CD14-positive monocyte (primary cell): ENCODE data around the gene SMYD3. TPM values are rescaled to one million over a fixed set of nuclear protein-coding genes. Genes with fewer than 3 reads are reported as not detected.

Source experiments
- DNase-seq, 3 donors: peaks; one replicate each; pipeline ENCODE4 v3.0.0-alpha.2; 2011 to 2022
- H2AFZ ChIP-seq: 2 replicates; pipeline ENCODE4 v1.6.0; 2012; ENCODE audit warnings: mild to moderate bottlenecking, low read depth, low read length, inconsistent platforms; ENCODE audit not compliant: insufficient read depth, poor library complexity, severe bottlenecking
- H3K27ac ChIP-seq, 2 donors: 1 replicate in 1 of 2; 2 replicates in 1 of 2; pipeline ENCODE4 v1.5.1; 2012 to 2013; ENCODE audit warnings: low read length in 2 of 2, control low read depth in 1 of 2, inconsistent platforms in 1 of 2, low read depth in 1 of 2, mild to moderate bottlenecking in 1 of 2
- H3K27me3 ChIP-seq, 2 donors: one replicate each; pipeline versions ENCODE4 v1.6.0 to v1.6.1; 2011 to 2013; ENCODE audit warnings: low read length in 2 of 2; ENCODE audit not compliant: control insufficient read depth in 2 of 2, insufficient read depth in 2 of 2
- H3K36me3 ChIP-seq, 2 donors: replicated peaks in 1 of 2; 1 replicate in 1 of 2; 2 replicates in 1 of 2; pipeline versions ENCODE4 v1.5.1 to v1.6.1; 2012 to 2013; ENCODE audit warnings: low read length in 2 of 2, control low read depth in 1 of 2, inconsistent platforms in 1 of 2, mild to moderate bottlenecking in 1 of 2; ENCODE audit not compliant: insufficient read depth in 2 of 2, control insufficient read depth in 1 of 2
- H3K4me1 ChIP-seq, 2 donors: 1 replicate in 1 of 2; 2 replicates in 1 of 2; pipeline versions ENCODE4 v1.5.1 to v1.6.1; 2012 to 2013; ENCODE audit warnings: low read length in 2 of 2, control low read depth in 1 of 2, inconsistent platforms in 1 of 2, mild to moderate bottlenecking in 1 of 2, moderate library complexity in 1 of 2; ENCODE audit not compliant: insufficient read depth in 2 of 2, control insufficient read depth in 1 of 2
- H3K4me2 ChIP-seq: replicated peaks from 2 replicates; pipeline ENCODE3; 2012; ENCODE audit warnings: low read length, moderate library complexity, mild to moderate bottlenecking; ENCODE audit not compliant: poor library complexity, severe bottlenecking; ENCODE audit errors: extremely low read depth
- H3K4me3 ChIP-seq, 3 experiments: fragments of 200-600 bp in 1 of 3; sonication (generic) in 1 of 3; replicated peaks in 1 of 3; 1 replicate in 2 of 3; 2 replicates in 1 of 3; pipeline ENCODE4 v1.5.1; 2011 to 2013; ENCODE audit warnings: low read length in 3 of 3, mild to moderate bottlenecking in 3 of 3, control low read depth in 2 of 3, low read depth in 2 of 3, inconsistent platforms in 1 of 3, moderate library complexity in 1 of 3
- H3K79me2 ChIP-seq: 2 replicates; pipeline ENCODE4 v1.6.0; 2012; ENCODE audit warnings: mild to moderate bottlenecking, control low read depth, inconsistent platforms, low read length, moderate library complexity; ENCODE audit not compliant: insufficient read depth
- H3K9ac ChIP-seq: 2 replicates; pipeline ENCODE4 v1.6.0; 2017; ENCODE audit warnings: low read length, mild to moderate bottlenecking; ENCODE audit not compliant: insufficient read depth, poor library complexity, severe bottlenecking
- H3K9me3 ChIP-seq, 2 donors: replicated peaks in 1 of 2; 1 replicate in 1 of 2; 2 replicates in 1 of 2; pipeline versions ENCODE4 v1.5.1 to v1.6.1; 2012 to 2013; ENCODE audit warnings: low read length in 2 of 2, control low read depth in 1 of 2; ENCODE audit not compliant: control insufficient read depth in 1 of 2, insufficient read depth in 1 of 2
- H4K20me1 ChIP-seq: 2 replicates; pipeline ENCODE4 v1.6.0; 2012; ENCODE audit warnings: mild to moderate bottlenecking, low read length, control low read depth, moderate library complexity; ENCODE audit not compliant: insufficient read depth
- H3K27ac Mint-ChIP-seq, 7 donors: one replicate each; pipeline ENCODE4 v1.8.0; 2020; ENCODE audit warnings: mild to moderate bottlenecking in 7 of 7, mixed read lengths in 7 of 7, moderate library complexity in 6 of 7, inconsistent platforms in 2 of 7
- H3K27me3 Mint-ChIP-seq, 3 donors: one replicate each; pipeline ENCODE4 v1.8.0; 2021 to 2022; ENCODE audit warnings: low read depth in 3 of 3, mild to moderate bottlenecking in 3 of 3, mixed read lengths in 3 of 3, moderate library complexity in 3 of 3, inconsistent platforms in 1 of 3
- H3K36me3 Mint-ChIP-seq, 2 donors: one replicate each; pipeline ENCODE4 v1.8.0; 2020; ENCODE audit warnings: mixed read lengths in 2 of 2, inconsistent platforms in 1 of 2, mild to moderate bottlenecking in 1 of 2
- H3K4me1 Mint-ChIP-seq: one replicate; pipeline ENCODE4 v1.8.0; 2020; ENCODE audit warnings: mild to moderate bottlenecking, mixed read lengths
- H3K4me3 Mint-ChIP-seq, 2 donors: one replicate each; pipeline ENCODE4 v1.8.0; 2020; ENCODE audit warnings: mild to moderate bottlenecking in 2 of 2, mixed read lengths in 2 of 2, moderate library complexity in 1 of 2
- H3K9me3 Mint-ChIP-seq, 7 donors: one replicate each; pipeline ENCODE4 v1.8.0; 2020 to 2022; ENCODE audit warnings: mixed read lengths in 7 of 7, mild to moderate bottlenecking in 6 of 7, moderate library complexity in 6 of 7, inconsistent platforms in 2 of 7
- WGBS: methylation state at CpG from one replicate; pipeline ENCODE4 v1.1.5; 2013; ENCODE audit warnings: missing lambda C conversion rate; ENCODE audit not compliant: insufficient coverage; 5-methylcytosine and 5-hydroxymethylcytosine counted together
- intact Hi-C, 2 donors: fragments of 100-400 bp; cut with micrococcal nuclease; formaldehyde crosslinking; loops; one replicate each; pipeline versions ENCODE4 v1.15.0 to v1.15.1; 2023
- polyA plus RNA-seq, 3 donors: library from polyadenylated mRNA; depleted of rRNA in 1 of 3; unstranded in 2 of 3; stranded (reverse) in 1 of 3; fragments of 300-500 nt in 2 of 3; fragments of >200 nt in 1 of 3; fragmentation: Illumina TruSeq in 2 of 3; gene quantifications; 1 replicate in 2 of 3; 2 replicates in 1 of 3; pipeline ENCODE4 v1.2.3, GENCODE V29; 2012 to 2021
- TF ChIP-seq, protein P1 (sequence below): fragments of 200-600 bp; IDR thresholded peaks from one replicate; pipeline ENCODE4 v1.8.0; 2022; ENCODE audit warnings: antibody characterized with exemption, mild to moderate bottlenecking

Gene SMYD3
- polyA plus RNA-seq, 3 donors, result 2.7 to 8.4 (median 4.0) TPM

DNA sequence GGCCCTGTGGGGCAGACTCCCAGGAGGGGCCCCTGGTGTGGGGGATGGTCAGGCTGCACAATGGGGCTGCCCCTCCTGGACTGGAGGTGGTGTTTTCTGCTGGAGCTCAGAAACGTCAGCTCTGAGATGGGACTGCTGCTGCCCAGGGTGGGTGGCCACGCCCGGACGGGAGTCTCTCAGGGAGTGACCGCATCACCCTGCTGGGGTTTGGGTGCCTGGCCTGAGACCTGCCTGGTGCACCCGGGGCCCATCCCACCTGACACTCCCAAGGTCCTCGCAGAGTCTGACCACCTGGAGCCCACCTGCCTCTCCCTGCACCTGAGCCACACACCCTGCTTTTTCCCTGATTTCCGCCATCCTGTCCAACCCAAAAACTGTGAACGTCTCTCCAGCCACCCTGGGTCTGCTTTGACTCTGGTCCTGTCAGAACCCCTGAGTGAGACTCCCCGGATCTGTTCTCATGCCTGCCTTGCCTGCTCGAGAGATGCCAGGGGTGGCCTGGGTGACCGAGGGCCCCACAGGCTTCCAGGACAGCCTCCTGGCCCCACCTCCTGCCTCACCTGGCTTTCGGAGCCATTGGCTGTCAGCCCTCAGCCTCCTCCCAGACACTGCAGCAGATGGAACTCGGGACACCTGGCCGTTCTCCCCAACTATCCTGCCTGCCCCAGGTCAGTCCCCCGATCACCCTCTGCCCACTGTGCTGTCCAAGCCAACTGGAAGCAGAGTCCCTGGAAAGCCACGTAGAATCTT, 11.6 kb upstream of the SMYD3 start:
- 91% methylated on average over 17 of the region's 17 CpGs for WGBS
- Mint-ChIP-seq H3K36me3 (no peaks in the 10 kb centered on the region), H3K27me3 (peaks cover 0 to 3% (median 3%) of the 10 kb centered on the region in 3 donors), H3K27ac (no peak overlapping the region), H3K4me3 (no peak overlapping the region), H3K9me3 (peaks cover 39 to 99% (median 78%) of the 10 kb centered on the region in 7 donors), H3K4me1 (no peaks in the 10 kb centered on the region)
- Histone ChIP-seq H3K4me2 (no peak overlapping the region), H3K27ac (no peak overlapping the region), H3K4me3 (no peak overlapping the region), H2AFZ (no peak overlapping the region), H3K79me2 (no peaks in the 10 kb centered on the region), H3K9ac (no peak overlapping the region), H3K4me1 (no peaks in the 10 kb centered on the region), H3K27me3 (no peaks in the 10 kb centered on the region), H4K20me1 (no peaks in the 10 kb centered on the region), H3K36me3 (no peaks in the 10 kb centered on the region), H3K9me3 (peaks cover 48 to 99% of the 10 kb centered on the region in 2 donors)
- DNase-seq, result no peak
- TF ChIP-seq, protein P1, sequence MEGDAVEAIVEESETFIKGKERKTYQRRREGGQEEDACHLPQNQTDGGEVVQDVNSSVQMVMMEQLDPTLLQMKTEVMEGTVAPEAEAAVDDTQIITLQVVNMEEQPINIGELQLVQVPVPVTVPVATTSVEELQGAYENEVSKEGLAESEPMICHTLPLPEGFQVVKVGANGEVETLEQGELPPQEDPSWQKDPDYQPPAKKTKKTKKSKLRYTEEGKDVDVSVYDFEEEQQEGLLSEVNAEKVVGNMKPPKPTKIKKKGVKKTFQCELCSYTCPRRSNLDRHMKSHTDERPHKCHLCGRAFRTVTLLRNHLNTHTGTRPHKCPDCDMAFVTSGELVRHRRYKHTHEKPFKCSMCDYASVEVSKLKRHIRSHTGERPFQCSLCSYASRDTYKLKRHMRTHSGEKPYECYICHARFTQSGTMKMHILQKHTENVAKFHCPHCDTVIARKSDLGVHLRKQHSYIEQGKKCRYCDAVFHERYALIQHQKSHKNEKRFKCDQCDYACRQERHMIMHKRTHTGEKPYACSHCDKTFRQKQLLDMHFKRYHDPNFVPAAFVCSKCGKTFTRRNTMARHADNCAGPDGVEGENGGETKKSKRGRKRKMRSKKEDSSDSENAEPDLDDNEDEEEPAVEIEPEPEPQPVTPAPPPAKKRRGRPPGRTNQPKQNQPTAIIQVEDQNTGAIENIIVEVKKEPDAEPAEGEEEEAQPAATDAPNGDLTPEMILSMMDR, result no peak
- intact Hi-C loops, result no loop called here

DNA sequence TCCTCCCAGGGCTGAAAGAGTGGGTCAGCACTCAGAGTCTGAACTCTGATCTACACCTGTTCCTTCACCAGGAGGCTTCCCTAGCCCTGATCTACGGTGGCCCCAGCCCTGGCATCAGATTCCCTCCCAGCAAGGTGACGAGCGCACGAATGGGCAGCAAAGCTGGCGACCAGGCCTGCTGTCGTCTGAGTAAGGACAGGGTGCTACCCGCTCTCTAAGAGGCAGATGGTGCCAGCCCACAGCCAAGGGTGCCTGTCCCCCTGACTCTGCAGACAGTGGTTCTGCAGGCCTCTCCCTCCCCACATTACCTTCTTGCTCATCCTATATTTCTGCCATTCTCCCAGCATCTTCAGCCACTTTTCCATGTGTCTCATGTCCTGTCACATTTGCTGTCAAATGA, 10.3 kb upstream of the SMYD3 start:
- peaks cover 58 to 99% of the 10 kb centered on the region in 2 donors for H3K9me3 ChIP-seq
- no peak overlapping the region for H3K27ac ChIP-seq
- no peak overlapping the region for H3K4me3 ChIP-seq
- 86% methylated on average over 7 of the region's 7 CpGs for WGBS
- intact Hi-C loops, result no loop called here
- H3K27ac Mint-ChIP-seq, result no peak overlapping the region
- no peak overlapping the region for H3K9ac ChIP-seq
- peaks cover 3% of the 10 kb centered on the region in 3 donors for H3K27me3 Mint-ChIP-seq
- DNase-seq, result no peak
- H3K36me3 ChIP-seq, result no peaks in the 10 kb centered on the region
- H3K4me2 ChIP-seq, result no peak overlapping the region
- TF ChIP-seq, protein P1, result no peak
- H3K4me1 Mint-ChIP-seq, result no peaks in the 10 kb centered on the region
- H3K27me3 ChIP-seq, result no peaks in the 10 kb centered on the region
- H3K4me1 ChIP-seq, result no peaks in the 10 kb centered on the region
- no peaks in the 10 kb centered on the region for H3K36me3 Mint-ChIP-seq
- H3K79me2 ChIP-seq, result no peaks in the 10 kb centered on the region
- H4K20me1 ChIP-seq, result no peaks in the 10 kb centered on the region
- H3K9me3 Mint-ChIP-seq, result peaks cover 49 to 99% (median 80%) of the 10 kb centered on the region in 7 donors
- H2AFZ ChIP-seq, result no peak overlapping the region
- H3K4me3 Mint-ChIP-seq, result no peak overlapping the region
